ENCODE measurements around the gene UCP2.

The UCP2 gene

DNA sequence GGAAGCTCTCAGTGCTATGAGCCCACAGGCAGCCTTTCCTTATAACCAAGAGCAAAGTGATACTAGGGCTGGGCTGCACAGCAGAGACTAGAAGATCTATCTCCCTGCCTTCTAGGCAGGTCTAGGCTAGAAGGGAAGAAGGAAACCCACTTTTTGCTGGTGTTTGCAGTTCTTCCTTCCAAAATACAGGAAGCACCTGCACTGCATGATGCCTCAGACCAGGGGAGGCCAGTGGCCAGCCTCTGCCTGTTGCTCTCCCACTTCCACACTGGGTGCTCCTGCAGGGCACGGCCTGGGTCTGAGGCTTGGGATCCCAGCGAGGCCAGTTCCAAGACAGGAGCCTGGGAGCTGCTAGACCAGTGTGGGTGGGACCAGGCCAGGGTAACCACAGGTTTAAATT is 32.2 kb upstream of the UCP2 start:
- no peak overlapping the region for H3K27ac Mint-ChIP-seq

GRCh38 chr11:74013141-74013540 is 30.5 kb upstream of the UCP2 start:
- no peaks in the 10 kb centered on the region for H3K27me3 Mint-ChIP-seq
- H3K9me3 Mint-ChIP-seq (ENCODE audit: low read depth): no peaks in the 10 kb centered on the region
- H3K4me1 Mint-ChIP-seq (ENCODE audit: low read depth): peaks cover 91% of the 10 kb centered on the region
- no peak overlapping the region for H3K4me3 Mint-ChIP-seq
- no peak overlapping the region for H3K27ac Mint-ChIP-seq
- H3K36me3 Mint-ChIP-seq: peaks cover 23% of the 10 kb centered on the region

More for the DNA sequence above, 32.2 kb upstream of the UCP2 start:
- Mint-ChIP-seq H3K4me3 (no peak overlapping the region), H3K36me3 (peaks cover 23% of the 10 kb centered on the region), H3K9me3 (ENCODE audit: low read depth) (no peaks in the 10 kb centered on the region), H3K4me1 (ENCODE audit: low read depth) (peaks cover 84% of the 10 kb centered on the region), H3K27me3 (no peaks in the 10 kb centered on the region)

DNA sequence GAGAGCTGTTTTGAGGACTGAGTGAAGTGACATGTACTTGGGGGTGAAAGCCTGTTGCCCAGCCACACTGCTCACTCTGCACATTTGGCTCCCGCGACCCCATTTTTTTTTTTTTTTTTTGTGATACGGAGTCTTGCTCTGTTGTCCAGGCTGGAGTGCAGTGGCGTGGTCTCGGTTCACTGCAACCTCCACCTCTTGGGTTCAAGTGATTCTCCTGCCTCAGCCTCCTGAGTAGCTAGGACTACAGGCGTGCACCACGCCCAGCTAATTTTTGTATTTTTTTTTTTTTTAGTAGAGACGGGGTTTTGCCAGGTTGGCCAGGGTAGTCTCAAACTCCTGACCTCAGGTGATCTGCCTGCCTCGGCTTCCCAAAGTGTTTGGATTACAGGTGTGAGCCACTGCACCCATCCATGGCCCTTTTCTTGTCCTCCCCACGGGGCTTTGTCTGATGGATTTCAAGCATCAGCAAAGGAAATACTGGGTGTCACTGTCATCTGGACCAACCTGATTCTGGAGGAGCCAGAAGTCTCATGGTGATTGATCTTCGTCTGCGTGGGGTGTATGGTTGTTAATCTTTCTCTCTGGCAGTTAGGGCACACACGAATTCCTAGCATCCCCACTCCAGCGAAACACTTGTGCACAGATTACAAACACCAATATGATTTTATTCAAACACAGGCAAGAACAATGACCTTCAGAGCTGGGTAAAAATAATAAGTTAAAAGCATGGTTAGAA is 29.6 kb upstream of the UCP2 start:
- H3K27ac Mint-ChIP-seq: peak overlapping the region; percentile 86
- H3K4me1 Mint-ChIP-seq (ENCODE audit: low read depth): peaks cover 94% of the 10 kb centered on the region
- peaks cover 19% of the 10 kb centered on the region for H3K36me3 Mint-ChIP-seq
- no peaks in the 10 kb centered on the region for H3K9me3 Mint-ChIP-seq (ENCODE audit: low read depth)
- peak overlapping the region; percentile 46 for H3K4me3 Mint-ChIP-seq
- H3K27me3 Mint-ChIP-seq: no peaks in the 10 kb centered on the region

- Mint-ChIP-seq H3K27me3 (no peaks in the 10 kb centered on the region), H3K4me3 (peak overlapping the region; percentile 46), H3K4me1 (ENCODE audit: low read depth) (peaks cover 91% of the 10 kb centered on the region), H3K9me3 (ENCODE audit: low read depth) (no peaks in the 10 kb centered on the region), H3K36me3 (peaks cover 12% of the 10 kb centered on the region), H3K27ac (peak overlapping the region; percentile 86)
Measured at GRCh38 chr11:74011360-74012073, 28.9 kb upstream of the UCP2 start.

DNA sequence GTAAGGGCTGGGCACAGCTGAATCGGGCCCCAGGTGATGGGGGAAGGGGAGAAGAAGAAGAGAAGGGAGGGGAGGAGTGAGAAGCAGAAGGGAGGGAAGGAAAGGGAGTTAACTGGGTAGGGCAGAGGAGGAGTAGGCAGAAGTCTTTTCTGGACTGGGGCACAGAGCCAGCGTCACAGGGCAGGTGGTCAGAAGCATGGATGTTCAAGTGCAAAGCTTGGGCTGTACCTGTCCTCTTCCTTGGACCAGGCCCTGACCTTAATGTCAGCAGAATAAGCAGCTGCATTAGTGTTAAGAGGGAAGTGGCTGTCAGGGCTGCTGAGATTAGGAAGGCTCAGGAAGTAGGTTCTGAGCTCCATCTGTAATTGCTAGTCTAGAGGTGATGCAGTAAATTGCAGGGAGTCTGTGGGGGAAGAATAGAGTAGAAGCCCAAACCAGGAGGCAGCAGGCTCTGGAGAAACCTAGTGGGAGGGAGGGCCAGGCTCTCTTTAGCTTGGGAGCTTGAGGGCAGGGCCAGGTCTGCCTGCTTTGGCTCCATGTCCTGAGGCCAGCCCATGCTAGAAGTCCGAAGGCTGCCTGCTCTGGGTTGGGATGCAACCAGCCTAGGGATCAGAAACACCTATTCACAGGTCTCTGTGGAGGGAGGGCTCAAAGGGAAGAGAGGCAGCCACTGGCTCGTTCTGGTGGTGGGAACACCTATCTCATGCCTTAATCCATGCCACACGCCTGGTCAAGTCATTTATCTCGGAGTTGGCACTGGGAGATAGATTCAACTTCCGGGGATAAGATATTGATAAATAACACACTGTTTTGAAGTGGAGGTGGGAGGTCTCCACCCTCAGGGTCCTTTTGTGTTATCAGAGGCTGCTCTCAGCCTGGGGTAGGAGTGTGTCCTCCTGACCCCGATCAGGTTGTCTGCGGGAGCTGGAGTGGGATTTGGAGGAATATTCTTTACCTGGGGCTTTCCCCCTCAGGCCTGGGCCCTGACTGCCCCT is 28.0 kb upstream of the UCP2 start:
- H3K36me3 Mint-ChIP-seq: peaks cover 8% of the 10 kb centered on the region
- peak overlapping the region; percentile 86 for H3K27ac Mint-ChIP-seq
- H3K4me1 Mint-ChIP-seq (ENCODE audit: low read depth): peaks cover 90% of the 10 kb centered on the region
- no peaks in the 10 kb centered on the region for H3K9me3 Mint-ChIP-seq (ENCODE audit: low read depth)
- H3K27me3 Mint-ChIP-seq: no peaks in the 10 kb centered on the region
- peak overlapping the region; percentile 46 for H3K4me3 Mint-ChIP-seq

DNA sequence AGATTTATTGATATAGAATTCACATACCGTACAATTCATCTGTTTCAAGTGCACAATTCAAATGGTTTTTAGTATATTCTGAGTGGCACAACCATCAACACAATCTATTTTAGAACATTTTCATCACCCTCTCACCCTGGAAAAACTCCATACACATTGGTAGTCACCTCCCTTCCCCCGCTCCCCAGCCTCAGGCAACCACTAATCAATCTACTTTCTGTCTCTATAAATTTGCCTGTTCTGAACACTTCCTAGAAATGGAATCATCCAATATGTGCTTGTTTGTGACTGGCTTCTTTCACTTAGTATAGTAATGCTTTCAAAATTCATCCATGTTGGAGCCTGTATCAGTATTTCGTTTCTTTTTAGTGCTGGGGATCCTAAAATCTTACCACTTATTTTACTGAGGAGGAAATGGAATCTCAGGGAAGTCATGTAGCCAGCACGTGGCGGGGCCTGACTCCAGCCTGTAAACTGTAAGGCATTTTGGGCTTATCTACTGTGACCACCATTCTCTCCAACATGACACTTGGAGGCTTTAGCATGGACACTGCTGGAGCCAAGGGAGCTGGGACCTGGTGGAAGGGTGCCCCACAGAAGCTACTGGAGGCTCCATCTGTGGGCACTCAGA is 27.1 kb upstream of the UCP2 start:
- Mint-ChIP-seq H3K36me3 (peaks cover 4% of the 10 kb centered on the region), H3K27me3 (no peaks in the 10 kb centered on the region), H3K27ac (peak overlapping the region; percentile 86), H3K4me1 (ENCODE audit: low read depth) (peaks cover 90% of the 10 kb centered on the region), H3K4me3 (peak overlapping the region; percentile 1), H3K9me3 (ENCODE audit: low read depth) (no peaks in the 10 kb centered on the region)

DNA sequence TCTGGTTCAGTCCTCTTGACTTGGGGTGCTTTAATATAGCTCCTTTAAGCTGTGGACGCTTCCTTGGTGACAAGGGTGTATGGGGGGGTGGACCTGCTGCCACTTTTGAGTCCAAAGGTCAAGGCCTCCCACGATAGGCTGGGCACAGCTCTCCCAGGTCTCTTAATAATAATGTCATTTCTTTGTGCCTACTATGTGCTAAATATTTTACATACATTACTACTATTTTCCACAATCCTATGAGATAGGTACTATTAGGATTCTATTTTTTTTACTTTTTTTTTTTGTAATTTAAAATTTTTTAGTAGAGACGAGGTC is 26.5 kb upstream of the UCP2 start:
- H3K27me3 Mint-ChIP-seq: no peaks in the 10 kb centered on the region
- peaks cover 90% of the 10 kb centered on the region for H3K4me1 Mint-ChIP-seq (ENCODE audit: low read depth)
- peak overlapping the region; percentile 70 for H3K27ac Mint-ChIP-seq
- peak overlapping the region; percentile 30 for H3K4me3 Mint-ChIP-seq
- H3K9me3 Mint-ChIP-seq (ENCODE audit: low read depth): no peaks in the 10 kb centered on the region
- peaks cover 4% of the 10 kb centered on the region for H3K36me3 Mint-ChIP-seq

- no peaks in the 10 kb centered on the region for H3K9me3 Mint-ChIP-seq (ENCODE audit: low read depth)
- peak within 1 kb of the TSS; percentile 86 for H3K27ac Mint-ChIP-seq
- no peaks in the 10 kb centered on the region for H3K27me3 Mint-ChIP-seq
- H3K4me3 Mint-ChIP-seq: peak within 1 kb of the TSS; percentile 30
- peaks cover 91% of the 10 kb centered on the region for H3K4me1 Mint-ChIP-seq (ENCODE audit: low read depth)
- peaks cover 4% of the 10 kb centered on the region for H3K36me3 Mint-ChIP-seq
Measured at GRCh38 chr11:74008373-74009229, 26.0 kb upstream of the UCP2 start, which contains the start of gene UCP3. Gene UCP3 (minus strand): TSS chr11:74009085. CDS start chr11:74007042, 2,043 bp downstream.

DNA sequence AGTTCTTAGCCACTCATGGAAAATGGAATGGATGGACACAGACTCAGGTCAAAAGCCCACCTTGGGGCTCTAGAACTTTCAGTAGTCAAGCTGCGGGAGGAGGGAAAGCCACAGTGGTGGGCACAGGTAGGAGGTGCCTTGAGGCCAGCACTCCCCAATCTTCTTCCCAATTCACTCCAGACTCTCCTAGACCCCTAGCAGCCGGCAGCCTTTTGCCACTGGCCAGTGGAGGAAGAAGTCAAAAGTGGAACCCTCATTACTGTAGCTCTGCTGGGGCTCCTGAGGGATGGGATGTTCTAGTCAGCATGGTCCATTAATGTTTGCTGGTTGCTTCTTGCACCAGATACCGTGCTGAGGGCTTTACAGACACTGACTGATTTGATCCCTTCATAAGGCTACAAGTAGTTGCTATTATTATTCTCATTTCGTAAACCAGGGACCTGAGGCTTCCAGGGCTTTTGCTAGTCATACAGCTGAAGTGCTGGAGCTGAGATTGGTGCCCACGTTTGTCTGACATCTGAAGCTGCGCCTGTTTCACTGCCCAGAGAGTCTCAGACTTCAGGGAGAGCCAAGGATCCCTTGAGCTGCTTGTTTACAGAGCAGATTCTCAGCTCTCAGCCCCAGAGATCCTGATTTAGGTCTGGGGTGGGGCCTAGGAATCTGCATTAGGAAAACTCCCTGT is 25.2 kb upstream of the UCP2 start:
- H3K4me1 Mint-ChIP-seq (ENCODE audit: low read depth): peaks cover 89% of the 10 kb centered on the region

GRCh38 chr11:74006743-74007304 is 24.2 kb upstream of the UCP2 start:
- Mint-ChIP-seq H3K36me3 (peaks cover 8% of the 10 kb centered on the region), H3K27ac (peak overlapping the region; percentile 62), H3K9me3 (ENCODE audit: low read depth) (no peaks in the 10 kb centered on the region), H3K27me3 (no peaks in the 10 kb centered on the region), H3K4me1 (ENCODE audit: low read depth) (peaks cover 82% of the 10 kb centered on the region), H3K4me3 (no peak overlapping the region)

More for the DNA sequence above, 25.2 kb upstream of the UCP2 start:
- Mint-ChIP-seq H3K27ac (peak overlapping the region; percentile 70), H3K9me3 (ENCODE audit: low read depth) (no peaks in the 10 kb centered on the region), H3K27me3 (no peaks in the 10 kb centered on the region), H3K4me3 (no peak overlapping the region), H3K36me3 (peaks cover 7% of the 10 kb centered on the region)

DNA sequence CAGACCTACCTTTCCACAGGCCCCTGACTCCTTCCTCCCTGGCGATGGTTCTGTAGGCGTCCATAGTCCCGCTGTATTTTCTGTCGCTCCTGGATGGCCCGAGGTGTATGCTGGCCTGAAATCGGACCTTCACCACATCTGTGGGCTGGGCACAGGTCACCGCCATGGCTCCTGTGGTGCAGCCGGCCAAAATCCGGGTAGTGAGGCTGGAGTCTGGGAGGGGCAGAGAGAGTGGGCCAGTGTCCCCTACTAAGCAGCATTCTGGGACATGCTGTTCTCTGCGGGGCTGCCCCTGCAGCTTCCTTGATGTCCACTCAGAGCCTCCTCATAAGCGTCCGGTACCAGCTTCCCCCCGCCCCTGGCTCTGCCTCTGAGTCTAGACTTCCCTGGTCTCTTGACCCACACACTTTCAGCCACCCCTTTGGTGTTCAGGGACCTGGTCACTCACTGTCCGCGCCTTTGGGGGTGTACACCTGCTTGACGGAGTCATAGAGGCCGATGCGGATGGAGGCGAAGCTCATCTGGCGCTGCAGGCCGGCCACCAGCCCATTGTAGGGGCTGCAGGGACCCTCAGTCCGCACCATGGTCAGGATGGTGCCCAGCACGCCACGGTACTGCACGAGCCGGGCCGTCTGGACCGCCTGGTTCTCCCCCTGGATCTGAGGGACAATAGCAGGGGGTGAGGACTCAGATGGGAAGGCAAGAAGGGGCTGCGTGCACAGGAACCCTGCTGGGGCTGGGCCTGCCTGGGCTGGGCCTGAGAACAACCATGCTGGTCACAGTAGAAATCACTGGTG is 23.3 kb upstream of the UCP2 start:
- Mint-ChIP-seq H3K27ac (peak overlapping the region; percentile 94), H3K27me3 (no peaks in the 10 kb centered on the region), H3K9me3 (ENCODE audit: low read depth) (no peaks in the 10 kb centered on the region), H3K4me3 (no peak overlapping the region), H3K4me1 (ENCODE audit: low read depth) (peaks cover 77% of the 10 kb centered on the region), H3K36me3 (peaks cover 9% of the 10 kb centered on the region)

DNA sequence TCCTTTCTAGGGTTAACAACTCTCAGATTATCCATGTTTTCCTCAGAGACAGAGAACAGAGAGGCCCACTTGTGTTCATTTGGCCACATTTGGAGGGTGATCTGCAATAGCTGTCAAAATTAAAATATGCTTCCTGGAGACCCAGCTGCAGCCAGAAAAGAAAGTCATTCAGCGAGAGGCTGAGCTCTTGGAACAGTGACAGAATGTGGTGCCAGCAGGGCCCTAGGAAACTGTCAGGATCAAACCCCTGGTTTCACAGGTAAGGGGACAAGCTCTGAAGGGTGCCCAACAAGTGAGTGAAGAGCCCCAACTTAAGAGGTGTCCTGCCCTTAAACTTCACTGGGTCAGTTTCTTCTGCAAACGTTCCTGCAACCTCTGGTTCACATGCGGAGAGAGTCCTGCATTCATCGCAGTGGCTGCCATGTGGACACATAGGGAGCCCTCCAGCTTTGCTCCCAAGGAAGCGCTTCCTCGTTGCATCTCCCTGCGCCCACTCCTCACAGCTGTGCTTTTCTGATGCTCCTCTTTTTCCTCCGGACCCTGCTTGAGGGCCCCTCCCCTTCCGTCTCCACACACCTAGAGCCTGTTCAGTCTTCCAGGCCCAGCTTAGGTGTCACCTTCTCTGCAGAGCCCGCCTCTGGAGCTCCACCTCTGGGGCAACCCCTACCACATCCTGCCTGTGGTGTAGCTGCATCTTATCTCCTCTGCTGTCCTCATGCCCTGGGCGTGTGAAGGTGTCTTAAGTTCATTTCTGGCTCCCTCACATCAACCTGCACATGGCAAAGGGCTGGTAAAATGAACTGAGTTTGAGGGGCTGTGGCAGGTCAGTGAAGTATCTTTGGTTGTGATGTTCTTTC is 22.3 kb upstream of the UCP2 start:
- Mint-ChIP-seq H3K9me3 (ENCODE audit: low read depth) (no peaks in the 10 kb centered on the region), H3K36me3 (peaks cover 12% of the 10 kb centered on the region), H3K4me3 (peak overlapping the region; percentile 75), H3K27me3 (no peaks in the 10 kb centered on the region), H3K4me1 (ENCODE audit: low read depth) (peaks cover 71% of the 10 kb centered on the region), H3K27ac (peak overlapping the region; percentile 94)
